Pancreas (tissue), 10 donors: ENCODE measurements around the gene RETREG1. TPM values are rescaled to one million over a fixed set of nuclear protein-coding genes. Genes with fewer than 3 reads are reported as not detected.

Experiments used
- ATAC-seq, 4 donors: fragments of 200-7000 bp; cut with Tn5 transposase; one replicate each; pipeline versions ENCODE4 v1.8.0 to v1.9.1; 2020; ENCODE audit warnings: mild to moderate bottlenecking in 4 of 4, moderate library complexity in 4 of 4
- DNase-seq, 6 donors: peaks; one replicate each; pipeline ENCODE4 v3.0.0-alpha.2; 2020
- FAIRE-seq: peaks from 2 replicates; lab custom pipeline; 2012; peaks lifted over from hg19 to GRCh38; lab: Jason Lieb, UNC
- H3K27ac ChIP-seq, 4 donors: fragments of 200-600 bp; sonication (generic); 1 replicate in 3 of 4; 2 replicates in 1 of 4; pipeline versions ENCODE4 v1.5.0 to v1.8.0; 2020
- H3K27me3 ChIP-seq, 4 donors: fragments of 200-600 bp; one replicate each; pipeline ENCODE4 v1.8.0; 2021
- H3K36me3 ChIP-seq, 3 donors: fragments of 200-600 bp; sonication (generic) in 1 of 3; one replicate each; pipeline versions ENCODE4 v1.5.0 to v1.8.0; 2020 to 2021
- H3K4me1 ChIP-seq, 3 donors: fragments of 200-600 bp; one replicate each; pipeline ENCODE4 v1.8.0; 2021
- H3K4me3 ChIP-seq, 4 donors: fragments of 200-600 bp; sonication (generic) in 2 of 4; one replicate each; pipeline versions ENCODE4 v1.5.0 to v1.8.0; 2020 to 2021
- H3K9me3 ChIP-seq, 4 donors: fragments of 200-600 bp; one replicate each; pipeline ENCODE4 v1.8.0; 2021
- CTCF ChIP-seq, 4 donors: fragments of 200-600 bp; sonication (generic) in 3 of 4; IDR thresholded peaks; one replicate each; pipeline versions ENCODE4 v1.5.0 to v1.8.0; 2021; ENCODE audit warnings: antibody characterized with exemption in 4 of 4
- WGBS, 2 donors: extraction: QIAGEN DNeasy Blood & Tissue Kit; methylation state at CpG; one replicate each; pipeline ENCODE4 v1.1.7; 2013; 5-methylcytosine and 5-hydroxymethylcytosine counted together
- intact Hi-C, 3 donors: fragments of 100-400 bp; cut with DNase I; formaldehyde crosslinking; loops; one replicate each; pipeline versions ENCODE4 v1.11.1 to v1.14.2; 2022
- polyA plus RNA-seq, 2 donors: library from polyadenylated mRNA; stranded (reverse); fragments of 200-250 nt; gene quantifications; one replicate each; pipeline ENCODE4 v1.2.3, GENCODE V29; 2013
- total RNA-seq, 6 donors: library from RNA; stranded (reverse); fragmentation: NEBNext Ultra II Directional in 4 of 6; extraction: Animal tissue kit (Norgen Biotek cat#: 25700) in 4 of 6; gene quantifications; one replicate each; pipeline versions ENCODE4 v1.2.1 to v1.2.4, GENCODE V29; 2021 to 2023
- donor health status: healthy with polysubstance abuse.
- donor health status: DM: no; HTN: no; CAD: no; lungs with moderate emphysema.
- donor health status: DM: no; HTN: no; CAD: no.
- donor health status: control.
- donor health status: control.
- donor health status: Bipolar disorder and iron deficiency.
- donor health status: DM: yes; HTN: yes; CAD: no.
- donor health status: DM: no; HTN: no; CAD: no.
- donor health status: DM: no; HTN: no; CAD: no.
- donor health status: DM: yes; HTN: yes; CAD: no.

RETREG1 gene
- total and polyA plus RNA-seq, 8 donors, result 5.3 to 22.6 (median 15.5) TPM

- ATAC-seq (peak in 2 of 4 donors; percentile 17 to 21), FAIRE-seq (no peak), DNase-seq (no peak)
- Histone ChIP-seq H3K27me3 (no peaks in the 10 kb centered on the region), H3K9me3 (no peaks in the 10 kb centered on the region), H3K4me1 (peaks cover 18 to 35% (median 21%) of the 10 kb centered on the region in 3 donors), H3K4me3 (no peak overlapping the region), H3K36me3 (no peaks in the 10 kb centered on the region), H3K27ac (peak overlapping the region; percentile 53 to 84 (median 70))
- intact Hi-C loops, result loop anchor here in 2 of 3 donors (5.0 to 10.0 kb wide), 2 partner anchors 52 to 54 kb away; no protein-coding TSS in a partner anchor
- no peak for TF ChIP-seq CTCF (IDR thresholded peaks at IDR 0.05)
- 31 to 35% methylated on average over 1 of the region's 1 CpG for WGBS, 2 donors
These were observed 123.5 kb downstream of the RETREG1 start for GRCh38 chr5:16493261-16493660.

GRCh38 chr5:16492398-16493140, 124.2 kb downstream of the RETREG1 start:
- no peaks in the 10 kb centered on the region for H3K36me3 ChIP-seq

GRCh38 chr5:16490911-16491310, 125.9 kb downstream of the RETREG1 start:
- peaks cover 19 to 44% (median 33%) of the 10 kb centered on the region in 3 donors for H3K4me1 ChIP-seq
- no peaks in the 10 kb centered on the region for H3K27me3 ChIP-seq
- 72 to 82% methylated on average over 8 of the region's 8 CpGs for WGBS, 2 donors
- intact Hi-C loops, result loop anchor here in 2 of 3 donors (5.0 to 10.0 kb wide), 2 partner anchors 54 to 56 kb away; no protein-coding TSS in a partner anchor
- no peak overlapping the region for H3K4me3 ChIP-seq
- no peak for DNase-seq
- peak overlapping the region in 1 of 4 donors; percentile 57 for H3K27ac ChIP-seq
- no peaks in the 10 kb centered on the region for H3K36me3 ChIP-seq
- H3K9me3 ChIP-seq, result no peaks in the 10 kb centered on the region
- FAIRE-seq, result no peak
- no peak for ATAC-seq
- no peak for TF ChIP-seq CTCF (IDR thresholded peaks at IDR 0.05)

More at GRCh38 chr5:16492398-16493140, 124.2 kb downstream of the RETREG1 start:
- peak; percentile 76 to 81 (median 78) for ATAC-seq
- peaks cover 19 to 39% (median 23%) of the 10 kb centered on the region in 3 donors for H3K4me1 ChIP-seq
- no peak for TF ChIP-seq CTCF (IDR thresholded peaks at IDR 0.05)
- DNase-seq, result peak in 4 of 6 donors; percentile 57 to 80 (median 68)
- H3K9me3 ChIP-seq, result no peaks in the 10 kb centered on the region
- H3K27ac ChIP-seq, result peak overlapping the region; percentile 53 to 84 (median 70)
- H3K27me3 ChIP-seq, result no peaks in the 10 kb centered on the region
- FAIRE-seq, result peak; percentile 92
- H3K4me3 ChIP-seq, result no peak overlapping the region
- 25 to 30% methylated on average over 10 of the region's 10 CpGs for WGBS, 2 donors
- intact Hi-C loops, result loop anchor here in 2 of 3 donors (5.0 to 10.0 kb wide), 2 partner anchors 52 to 55 kb away; no protein-coding TSS in a partner anchor

- intact Hi-C loops, result no loop called here
- DNase-seq (no peak), ATAC-seq (peak; percentile 38 to 71 (median 67)), FAIRE-seq (peak; percentile 97)
- peak in 3 of 4 donors; percentile 40 to 58 (median 48) for TF ChIP-seq CTCF (IDR thresholded peaks at IDR 0.05)
- H3K4me3 ChIP-seq, result no peak overlapping the region
- H3K36me3 ChIP-seq, result no peaks in the 10 kb centered on the region
- peaks cover 19 to 45% (median 33%) of the 10 kb centered on the region in 3 donors for H3K4me1 ChIP-seq
- no peaks in the 10 kb centered on the region for H3K27me3 ChIP-seq
- H3K27ac ChIP-seq, result peak overlapping the region in 2 of 4 donors; percentile 63 to 83
- 9 to 10% methylated on average over 1 of the region's 1 CpG for WGBS, 2 donors
- no peaks in the 10 kb centered on the region for H3K9me3 ChIP-seq
These were observed 127.4 kb downstream of the RETREG1 start for GRCh38 chr5:16489322-16489791.
